ENCODE measurements around the gene KIAA0753.

KIAA0753 gene

GRCh38 chr17:6640536-6641246 lies at the start of gene KIAA0753, which contains the start of gene TXNDC17:
Gene KIAA0753, minus strand, starts transcription at chr17:6640711. Its CDS starts 5,608 bp downstream, at chr17:6635103.
Gene TXNDC17, plus strand, starts transcription at chr17:6641060. Its CDS starts 23 bp downstream, at chr17:6641083.
- DNase-seq (ENCODE audit: low read depth in 2 of 2) = peak; percentile 63 to 71

GRCh38 chr17:6688944-6689343 lies 48.4 kb upstream of the KIAA0753 start:
- DNase-seq (ENCODE audit: low read depth in 2 of 2) = no peak

GRCh38 chr17:6686026-6686425 lies 45.5 kb upstream of the KIAA0753 start:
- DNase-seq (ENCODE audit: low read depth in 2 of 2) = no peak

DNA sequence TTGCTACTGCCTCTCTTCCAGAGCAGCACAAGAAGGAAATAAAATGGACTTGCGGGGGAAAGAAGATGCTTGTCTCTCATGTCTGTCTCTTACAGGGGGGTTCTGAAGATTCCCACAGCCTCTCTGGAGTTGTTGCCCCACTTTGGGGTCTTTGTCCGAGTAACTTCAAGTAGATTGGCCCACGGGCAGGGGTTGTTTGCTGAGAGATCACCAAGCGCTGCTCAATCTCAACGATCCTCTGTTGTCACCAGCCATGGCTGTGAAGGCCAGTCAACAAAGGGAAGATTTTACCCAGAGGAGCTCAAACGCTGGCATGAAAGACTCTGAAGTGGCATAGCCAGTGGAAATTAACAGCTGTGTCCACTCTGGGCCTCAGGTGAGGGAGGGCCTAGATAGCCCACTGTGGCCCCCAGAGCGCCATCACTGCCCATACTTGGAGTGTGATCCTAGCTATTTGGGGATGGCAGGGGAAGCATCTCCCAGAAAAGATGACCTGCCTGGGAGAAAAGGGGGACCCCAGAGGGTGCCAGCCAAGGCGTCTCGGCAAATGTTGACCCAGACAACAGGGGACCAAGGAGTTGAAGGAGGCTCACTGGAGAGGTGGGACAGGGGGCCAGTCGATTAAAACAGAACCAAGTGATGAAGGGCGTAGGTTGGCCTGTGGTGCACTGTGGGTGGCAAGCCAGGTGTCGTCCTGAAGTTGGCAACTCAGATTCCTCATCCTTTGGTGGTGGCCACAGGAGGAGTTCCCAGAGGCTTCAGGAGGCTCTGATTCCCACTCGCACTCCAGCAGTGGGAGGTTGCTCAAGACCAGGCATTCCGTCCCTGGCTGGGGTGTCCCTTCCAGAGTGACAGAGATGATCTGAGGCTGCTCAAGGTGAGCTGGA lies 44.6 kb upstream of the KIAA0753 start:
- DNase-seq (ENCODE audit: low read depth in 2 of 2) = no peak

DNA sequence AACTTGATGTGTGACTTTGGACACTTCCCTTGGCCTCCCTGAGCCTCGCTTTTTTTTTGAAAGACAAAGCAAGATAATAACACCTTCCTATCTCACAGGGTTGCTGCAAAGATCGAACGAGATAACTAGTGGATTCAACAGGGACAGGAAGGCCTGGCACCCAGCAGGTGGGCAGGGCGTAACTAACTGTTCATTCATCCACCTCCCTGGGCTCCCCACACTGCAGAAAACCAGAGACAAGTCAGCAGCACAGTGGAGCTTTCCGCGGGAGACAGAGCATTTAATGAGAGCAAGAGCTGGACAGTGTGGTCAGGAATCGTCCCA lies 43.9 kb upstream of the KIAA0753 start:
- DNase-seq (ENCODE audit: low read depth in 2 of 2) = no peak

DNA sequence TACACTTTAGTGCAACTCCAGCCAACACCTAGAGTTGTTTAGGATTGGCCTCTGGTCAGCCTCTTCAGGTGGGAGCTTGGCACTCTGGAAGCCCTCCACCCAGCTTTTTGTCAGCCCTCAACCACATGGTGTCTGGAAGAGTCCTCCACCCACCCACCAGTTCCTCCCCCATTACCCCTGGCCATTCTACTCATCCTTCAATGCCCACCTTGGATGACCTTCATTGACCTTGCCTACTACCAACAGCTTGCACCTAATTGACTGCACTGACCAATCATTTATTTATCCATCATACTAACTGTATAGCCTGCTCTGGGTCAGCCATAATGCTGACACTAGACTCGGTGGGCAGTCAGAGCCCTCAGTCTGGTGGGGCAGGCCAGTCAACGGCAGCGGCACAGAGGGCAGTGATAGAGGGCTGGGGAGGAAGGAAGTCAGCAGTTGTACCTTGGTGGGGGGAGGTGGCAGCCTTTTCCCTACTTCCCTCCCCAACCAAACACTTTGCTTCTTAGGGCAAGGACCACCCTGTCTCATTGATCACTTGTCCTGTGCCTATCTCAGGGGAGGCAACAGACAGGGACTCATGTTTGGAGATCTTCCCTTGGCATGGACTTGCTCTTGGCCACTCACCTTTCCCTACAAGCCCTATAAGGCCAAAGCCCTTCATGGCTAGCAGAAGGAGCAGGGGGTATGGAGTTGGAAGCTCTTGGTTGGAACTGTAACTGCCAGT lies 43.4 kb upstream of the KIAA0753 start:
- DNase-seq (ENCODE audit: low read depth in 2 of 2) = no peak

DNA sequence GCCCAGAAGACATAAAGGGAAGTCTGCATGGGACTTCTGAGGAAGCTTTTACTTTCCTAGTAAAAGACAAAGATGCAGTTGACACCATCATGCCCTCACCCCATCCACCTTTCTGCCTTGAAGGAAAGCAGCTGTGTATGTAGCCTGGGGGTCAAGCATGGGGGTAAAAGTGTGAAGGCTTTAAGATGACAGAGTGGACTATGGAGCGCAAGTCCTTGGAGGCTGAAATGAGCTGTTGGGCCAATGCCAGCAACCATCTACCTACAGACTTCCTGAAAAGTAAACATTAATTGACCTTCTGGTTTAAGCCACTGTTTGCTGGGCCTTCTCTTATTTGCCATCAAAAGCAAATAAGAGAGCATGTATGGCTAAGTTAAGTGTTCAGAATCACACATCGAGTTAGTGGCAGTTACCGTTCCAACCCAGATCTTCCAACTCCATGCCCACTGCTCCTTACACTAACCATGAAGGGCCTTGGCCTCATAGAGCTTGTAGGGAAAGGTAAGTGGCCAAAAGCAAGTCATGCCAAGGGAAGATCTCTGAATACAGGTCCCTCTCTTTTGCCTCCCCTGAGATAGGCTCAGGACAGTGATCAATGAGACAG lies 42.7 kb upstream of the KIAA0753 start:
- DNase-seq (ENCODE audit: low read depth in 2 of 2) = no peak

- DNase-seq (ENCODE audit: low read depth in 2 of 2) = no peak
These were observed 41.8 kb upstream of the KIAA0753 start for GRCh38 chr17:6682339-6682738.

- DNase-seq (ENCODE audit: low read depth in 2 of 2) = no peak
These were observed 41.2 kb upstream of the KIAA0753 start for GRCh38 chr17:6681671-6682070.

DNA sequence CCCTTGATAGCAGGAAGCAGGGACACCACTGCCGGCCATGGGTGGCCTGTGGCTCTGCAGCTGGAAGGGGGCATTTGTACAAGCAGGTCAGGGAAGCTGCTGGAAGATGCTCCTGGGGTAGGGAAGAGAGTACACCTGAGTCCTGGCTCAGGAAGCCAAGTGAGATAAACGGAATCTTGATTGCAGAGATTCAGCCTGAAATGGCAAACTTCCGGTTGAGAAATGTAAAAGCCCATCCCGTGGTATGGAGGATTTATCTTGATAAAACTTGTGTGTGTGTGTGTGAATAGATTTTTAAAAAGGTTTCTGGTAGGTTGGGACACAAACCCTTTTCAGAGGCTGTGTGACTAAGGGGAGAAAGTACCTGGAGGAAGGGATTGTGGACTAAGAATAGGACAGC lies 40.7 kb upstream of the KIAA0753 start:
- no peak for DNase-seq (ENCODE audit: low read depth in 2 of 2)

DNA sequence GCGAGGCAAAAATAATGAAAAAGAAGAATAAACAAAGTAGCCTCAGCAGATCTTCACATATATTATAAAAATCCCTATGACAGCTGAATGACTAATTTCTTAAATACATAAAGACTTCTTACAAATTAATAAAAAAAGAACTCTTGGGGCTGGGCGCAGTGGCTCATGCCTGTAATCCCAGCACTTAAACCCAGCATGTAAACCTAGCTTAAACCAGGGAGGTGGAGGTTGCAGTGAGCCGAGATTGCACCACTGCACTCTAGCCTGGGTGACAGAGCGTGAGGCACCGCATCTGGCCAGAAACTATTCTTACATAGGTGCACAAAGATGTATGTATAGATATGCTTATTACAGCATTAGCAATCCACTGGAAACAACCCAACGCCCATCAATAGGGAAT lies 38.7 kb upstream of the KIAA0753 start:
- DNase-seq (ENCODE audit: low read depth in 2 of 2) = no peak

DNA sequence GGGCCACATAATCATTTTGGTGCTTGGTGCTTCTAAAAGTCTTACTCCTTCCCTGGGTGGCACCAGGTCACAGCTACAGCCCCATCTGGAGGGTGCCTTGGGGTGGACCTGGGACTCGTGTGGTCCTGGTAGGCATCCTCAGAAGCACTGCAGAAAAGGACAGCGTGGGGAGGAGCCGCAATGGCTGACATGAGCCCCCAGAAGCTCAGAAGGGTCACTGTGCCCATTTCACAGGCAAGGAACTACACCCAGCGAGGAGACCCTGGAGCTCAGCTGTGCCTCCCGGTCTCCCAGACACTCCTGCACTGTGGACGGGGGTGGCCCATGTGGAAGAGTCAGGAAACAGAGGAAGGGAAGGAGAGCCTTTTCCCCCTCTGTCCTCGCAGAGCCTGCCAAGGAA lies 37.4 kb upstream of the KIAA0753 start:
- no peak for DNase-seq (ENCODE audit: low read depth in 2 of 2)

GRCh38 chr17:6677158-6677831 lies 36.8 kb upstream of the KIAA0753 start:
- DNase-seq (ENCODE audit: low read depth in 2 of 2) = no peak

DNA sequence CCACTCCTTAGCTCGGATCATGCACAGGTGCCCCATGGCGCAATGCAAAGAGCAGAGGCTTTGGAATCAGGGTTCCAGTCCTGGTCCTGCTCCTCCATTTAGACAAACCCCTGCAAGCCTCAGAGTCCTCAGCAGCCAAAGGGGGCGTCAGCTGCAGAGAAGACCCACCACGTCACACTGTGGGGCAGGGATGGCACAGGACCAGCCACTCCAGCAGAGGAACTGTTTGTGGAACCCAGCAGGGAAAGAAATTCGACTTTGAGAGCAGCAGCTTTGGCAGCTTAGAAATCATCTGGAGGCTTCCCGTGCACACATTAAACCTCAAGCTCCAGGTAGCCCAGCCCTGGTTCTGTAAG lies 36.3 kb upstream of the KIAA0753 start:
- no peak for DNase-seq (ENCODE audit: low read depth in 2 of 2)

DNA sequence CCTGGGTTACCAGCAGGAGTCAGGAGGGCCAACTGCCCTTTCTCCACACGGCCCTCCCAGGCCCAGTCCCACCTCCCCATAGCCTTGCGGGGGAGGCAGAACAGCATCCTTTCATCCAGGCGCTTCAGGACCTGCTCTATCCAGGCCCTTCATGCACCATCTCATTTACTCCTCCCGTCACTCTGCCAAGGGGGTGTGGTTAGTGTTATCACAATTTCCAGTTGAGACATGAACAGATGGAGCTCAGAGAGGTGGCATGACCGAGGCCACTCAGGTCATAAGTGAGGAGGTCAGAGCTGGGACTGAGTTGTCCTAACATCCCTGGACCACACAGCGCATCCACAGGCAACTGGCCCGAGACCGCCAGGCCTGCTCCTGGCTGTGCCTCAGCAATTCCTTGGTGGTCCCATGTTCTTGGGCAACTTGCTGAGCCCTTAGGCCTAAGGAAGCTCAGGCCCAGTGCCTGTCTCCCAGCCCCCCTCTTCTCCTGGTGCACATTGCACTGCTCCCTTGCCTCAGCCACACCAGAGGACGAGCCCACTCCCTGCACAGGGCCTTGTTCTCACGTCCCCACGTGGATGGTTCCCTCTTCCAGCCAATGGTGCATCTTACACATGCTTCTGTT lies 34.8 kb upstream of the KIAA0753 start:
- no peak for DNase-seq (ENCODE audit: low read depth in 2 of 2)

DNA sequence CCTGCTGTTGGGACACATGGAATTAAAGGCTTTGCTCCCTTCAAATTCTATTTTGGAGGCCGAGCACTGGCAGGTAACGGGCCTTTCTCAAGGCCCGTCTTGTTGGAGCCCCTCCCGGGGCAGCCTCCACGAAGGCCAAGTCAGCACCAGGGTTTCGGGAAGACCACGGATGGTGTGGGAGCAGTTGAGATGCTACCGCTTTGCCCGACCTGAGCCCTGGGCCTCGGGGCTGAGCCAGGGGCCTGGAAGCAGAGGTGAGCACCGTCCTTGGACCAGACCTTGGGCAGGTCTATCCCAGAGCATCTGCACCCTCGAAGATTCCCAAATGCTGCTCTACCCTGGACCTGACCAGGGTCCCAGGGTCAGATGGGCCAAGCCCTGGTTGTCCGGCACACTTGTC lies 34.1 kb upstream of the KIAA0753 start:
- no peak for DNase-seq (ENCODE audit: low read depth in 2 of 2)

DNA sequence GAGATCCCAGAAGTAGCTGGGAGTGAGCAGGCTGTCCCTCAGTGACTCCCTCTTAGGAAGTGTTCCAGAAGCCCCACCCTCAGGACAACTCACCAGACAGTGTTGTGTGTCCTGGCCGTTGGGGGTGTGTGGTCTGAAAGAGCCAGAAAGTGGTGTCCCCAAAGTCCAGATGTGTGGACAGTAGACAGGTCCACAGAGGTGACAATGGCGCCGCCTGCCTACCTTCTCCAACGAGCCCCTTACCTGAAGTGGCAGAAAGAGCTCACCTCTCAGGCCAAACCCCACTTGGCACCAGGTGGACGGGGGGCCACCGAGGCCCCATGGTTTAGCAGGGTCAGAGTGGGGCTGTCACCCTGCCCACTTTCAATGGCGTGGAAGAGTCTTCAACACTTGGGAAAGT lies 30.9 kb upstream of the KIAA0753 start:
- no peak for DNase-seq (ENCODE audit: low read depth in 2 of 2)

- DNase-seq (ENCODE audit: low read depth in 2 of 2) = no peak
These were observed 30.5 kb upstream of the KIAA0753 start for GRCh38 chr17:6670999-6671398.

- no peak for DNase-seq (ENCODE audit: low read depth in 2 of 2)
These were observed 30.1 kb upstream of the KIAA0753 start for GRCh38 chr17:6670571-6670970.

GRCh38 chr17:6669479-6670212 lies 29.1 kb upstream of the KIAA0753 start:
- DNase-seq (ENCODE audit: low read depth in 2 of 2) = no peak

Measured in fibroblast of skin of left biceps (primary cell).